NB4 (cell line): Measurements from ENCODE around the gene CLPTM1L.
"Not testable (repeated sequence)": the region's sequence is repeated elsewhere in the genome, so short reads cannot be mapped to it uniquely, and the experiment has no call there.

Experiments used
- CTCF ChIP-seq: IDR thresholded peaks from one replicate; pipeline ENCODE4 v1.5.1; 2012; ENCODE audit warnings: low read depth, low read length
- POLR2A ChIP-seq: IDR thresholded peaks from 2 replicates; pipeline ENCODE4 v1.6.1; 2011; ENCODE audit warnings: mild to moderate bottlenecking; ENCODE audit not compliant: insufficient read length; ENCODE audit errors: extremely low read depth

GRCh38 chr5:1326901-1327756 lies 17.8 kb downstream of the CLPTM1L start:
- not testable (repeated sequence) for TF ChIP-seq CTCF, POLR2A
